Amniotic stem cell (primary cell): ENCODE results near the gene RBMY1F.
"Not testable (repeated sequence)": the region's sequence is repeated elsewhere in the genome, so short reads cannot be mapped to it uniquely, and the experiment has no call there.

Experiments
- DNase-seq: peaks from one replicate; lab custom pipeline; 2025; lab: John Stamatoyannopoulos, UW

Gene RBMY1F

GRCh38 chrY:22182823-22183222 lies at the start of gene RBMY1F:
Gene RBMY1F, minus strand, starts transcription at chrY:22182923. Its CDS starts 1,954 bp downstream, at chrY:22180969.
- DNase-seq: not testable (repeated sequence)

DNA sequence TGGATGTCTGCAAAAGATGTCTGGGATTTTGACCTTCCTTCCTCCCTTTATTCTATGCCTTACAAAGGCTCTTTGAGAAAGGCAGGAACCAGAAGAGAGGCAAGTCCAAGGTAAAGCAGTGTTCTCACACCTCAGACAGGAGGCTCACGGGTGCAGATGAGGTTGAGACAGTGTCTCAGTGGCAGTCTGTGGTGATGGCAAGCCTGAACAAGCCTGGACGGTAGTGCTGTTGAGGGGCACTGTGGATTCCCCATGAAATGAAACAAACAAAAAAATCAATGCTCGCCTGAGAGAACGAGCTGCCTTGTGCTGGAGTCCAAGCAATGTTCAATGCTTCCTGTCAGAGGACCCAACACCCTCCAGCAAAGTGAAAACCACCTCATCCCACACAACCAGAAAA lies 31.6 kb downstream of the RBMY1F start:
- not testable (repeated sequence) for DNase-seq

DNA sequence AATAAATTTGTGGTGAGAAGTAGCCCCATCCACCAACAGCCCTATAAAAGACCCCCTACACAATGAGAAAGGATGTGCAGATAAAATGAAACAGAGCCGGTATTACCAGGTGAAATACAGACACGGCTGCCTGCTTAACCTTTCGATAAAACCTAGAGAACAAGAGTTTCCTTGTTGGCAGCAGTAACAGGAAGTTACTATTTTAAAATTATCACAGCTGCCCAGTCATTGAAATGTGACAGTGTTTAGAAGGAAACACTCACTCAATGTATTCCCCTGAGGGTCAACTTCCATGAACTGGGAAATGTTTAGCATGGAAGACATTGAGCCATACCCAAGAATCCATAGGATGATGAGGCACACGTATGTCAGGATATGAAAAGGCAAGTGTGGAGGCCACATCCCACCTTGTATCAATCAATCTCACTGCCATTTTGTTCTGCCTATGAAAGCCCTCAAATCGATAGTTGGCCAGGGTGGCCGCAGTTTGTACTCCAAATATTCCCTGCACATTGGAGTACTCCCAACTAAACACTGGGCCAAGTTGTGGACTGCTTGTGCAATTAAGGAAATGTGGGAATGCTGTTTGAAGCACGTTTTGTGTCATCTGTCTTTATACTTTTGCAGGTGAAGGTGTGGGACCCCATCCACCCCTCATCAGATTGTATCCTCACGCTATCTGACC lies 41.6 kb downstream of the RBMY1F start:
- not testable (repeated sequence) for DNase-seq

DNA sequence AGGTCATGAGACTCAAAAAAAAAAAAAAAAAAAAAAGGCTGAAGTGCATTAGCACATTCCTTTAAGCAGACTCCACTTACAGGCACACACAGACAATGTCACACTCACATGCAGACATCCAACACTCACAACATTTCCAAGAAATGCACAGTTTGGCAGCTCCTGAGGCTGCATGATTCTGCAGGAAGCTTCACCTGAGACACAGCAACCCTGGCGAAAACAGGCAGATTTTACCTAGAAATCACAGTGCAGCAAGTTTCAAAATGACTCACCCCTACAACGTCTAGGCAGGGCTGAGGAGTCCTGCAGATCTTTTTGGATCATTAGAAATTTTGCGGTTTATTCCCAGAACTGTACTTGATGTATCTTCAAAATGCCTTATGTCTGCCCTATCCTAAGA lies 48.0 kb downstream of the RBMY1F start:
- not testable (repeated sequence) for DNase-seq

DNA sequence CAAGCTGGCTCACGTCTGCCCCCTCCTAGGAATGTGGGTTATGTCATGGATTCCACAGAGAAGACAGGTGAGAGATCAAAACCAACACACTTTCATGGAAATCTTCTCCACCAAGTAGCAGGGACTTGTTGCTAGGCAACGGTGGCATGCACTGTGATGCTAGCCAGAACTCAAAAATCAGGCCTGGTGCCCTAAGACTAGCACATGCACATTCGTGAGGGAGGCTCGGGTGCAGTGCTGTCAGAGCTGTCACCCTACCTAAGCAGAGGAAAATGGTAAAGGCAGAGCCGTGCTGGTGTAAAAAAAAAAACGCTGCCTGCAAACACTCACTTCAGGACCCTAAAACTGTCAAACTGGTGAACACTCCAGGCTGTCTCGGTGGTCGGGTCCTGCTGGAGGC lies 52.2 kb downstream of the RBMY1F start:
- not testable (repeated sequence) for DNase-seq
